Astrocyte of the spinal cord (primary cell): ENCODE measurements around the gene SSNA1.
"Not testable (repeated sequence)": the region's sequence is repeated elsewhere in the genome, so short reads cannot be mapped to it uniquely, and the experiment has no call there.

Source experiments
- DNase-seq: peaks from one replicate; pipeline ENCODE4 v3.0.0; 2011; ENCODE audit warnings: low read depth, low spot score
- H3K4me3 ChIP-seq: 2 replicates; pipeline ENCODE4 v1.5.1; 2011; ENCODE audit warnings: low read depth, mild to moderate bottlenecking, low read length, moderate library complexity
- CTCF ChIP-seq: IDR thresholded peaks from 2 replicates; pipeline ENCODE4 v1.5.1; 2012; ENCODE audit warnings: low read depth, mild to moderate bottlenecking, low read length, inconsistent platforms
- in situ Hi-C: cut with HindIII; loops from 2 replicates; pipeline ENCODE4 v1.10.0; 2017; ENCODE audit warnings: low sequenced_read_pairs

SSNA1 gene

DNA sequence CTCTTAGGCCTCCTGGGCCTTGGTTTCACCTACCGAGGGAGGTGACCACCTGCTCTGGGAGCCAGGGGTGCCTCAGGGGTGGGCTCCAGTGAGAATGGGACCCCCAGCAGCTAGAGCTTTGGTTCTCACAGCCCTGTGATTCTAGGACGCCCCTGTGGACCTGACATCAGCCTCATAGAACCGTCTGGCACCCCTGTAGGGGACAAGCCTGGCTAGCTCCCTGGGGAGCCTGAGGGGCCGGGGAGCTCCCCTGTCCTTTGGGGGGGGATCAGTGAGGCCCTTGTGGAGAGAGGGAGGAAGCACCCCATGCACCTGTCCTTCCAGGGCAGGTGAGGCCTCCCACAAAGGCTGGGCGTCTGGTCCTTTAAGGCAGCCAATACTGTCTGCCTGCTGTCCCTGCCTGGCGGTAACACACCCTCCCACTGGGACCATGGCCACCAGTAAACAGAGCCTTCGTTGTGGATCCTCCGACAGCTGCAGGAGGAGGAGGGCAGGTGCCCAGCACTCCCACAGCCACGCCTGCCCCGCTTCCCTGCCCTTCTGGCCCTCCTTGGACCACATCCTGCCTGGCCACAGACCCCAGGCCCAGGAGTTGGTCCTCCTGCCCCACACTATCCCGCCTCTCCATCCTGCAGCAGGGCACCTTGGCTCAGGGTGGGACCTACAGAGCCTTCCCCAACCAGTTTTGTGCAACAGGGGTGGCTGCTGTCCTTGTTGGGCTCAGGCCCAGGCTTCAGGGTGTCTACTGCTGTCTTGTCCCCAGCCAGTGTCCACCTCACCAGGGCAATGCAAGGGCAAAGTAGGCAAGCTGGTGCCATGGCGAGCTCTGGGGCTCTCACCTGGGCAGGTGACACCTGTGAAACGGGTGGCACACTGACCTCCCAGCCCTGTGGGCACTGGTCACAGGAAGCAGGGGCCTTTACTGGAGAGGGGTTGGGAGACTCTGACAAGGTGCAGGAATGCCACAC, 49.6 kb downstream of the SSNA1 start:
- DNase-seq, result no peak
- no peak for TF ChIP-seq CTCF
- in situ Hi-C loops, result no loop called here
- H3K4me3 ChIP-seq, result no peak overlapping the region

- in situ Hi-C loops, DNase-seq: not testable (repeated sequence)
- H3K4me3 ChIP-seq, result peak overlapping the region; percentile 50
Measured at GRCh38 chr9:137239541-137240200, 51.2 kb downstream of the SSNA1 start.
